Loucy (cell line): ENCODE results near the gene LRRC4.

Experiments
- EZH2phosphoT487 ChIP-seq: fragments of 200-600 bp; IDR thresholded peaks from 2 replicates; pipeline ENCODE4 v1.6.1; 2018; ENCODE audit warnings: antibody characterized with exemption, mild to moderate bottlenecking, moderate library complexity, borderline replicate concordance
- TF ChIP-seq, protein P1 (sequence below): fragments of 200-600 bp; sonication (generic); conservative IDR thresholded peaks from 2 replicates; pipeline ENCODE4 v1.5.1; 2014; ENCODE audit warnings: mild to moderate bottlenecking, antibody characterized with exemption, low read length

DNA sequence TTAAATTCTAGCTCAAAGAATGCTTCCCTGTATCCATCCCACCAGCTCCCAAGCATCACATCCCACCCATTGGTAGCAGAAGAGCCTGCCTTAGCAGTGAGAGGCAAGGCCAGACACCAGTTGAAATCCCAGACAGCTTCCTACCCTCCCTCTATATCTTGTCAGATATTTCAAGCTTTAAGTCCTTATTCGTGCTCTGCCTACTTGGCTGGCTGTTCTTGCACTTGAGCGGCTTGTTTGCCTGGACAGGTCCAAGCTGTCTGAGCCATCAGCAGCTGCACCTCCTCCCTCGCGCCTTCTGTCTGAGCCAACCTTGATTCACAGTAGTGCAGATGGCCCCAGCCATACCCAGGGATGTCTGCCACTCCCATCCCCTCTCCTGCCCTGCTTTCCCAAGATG, 16.4 kb downstream of the LRRC4 start:
- TF ChIP-seq, protein P1, sequence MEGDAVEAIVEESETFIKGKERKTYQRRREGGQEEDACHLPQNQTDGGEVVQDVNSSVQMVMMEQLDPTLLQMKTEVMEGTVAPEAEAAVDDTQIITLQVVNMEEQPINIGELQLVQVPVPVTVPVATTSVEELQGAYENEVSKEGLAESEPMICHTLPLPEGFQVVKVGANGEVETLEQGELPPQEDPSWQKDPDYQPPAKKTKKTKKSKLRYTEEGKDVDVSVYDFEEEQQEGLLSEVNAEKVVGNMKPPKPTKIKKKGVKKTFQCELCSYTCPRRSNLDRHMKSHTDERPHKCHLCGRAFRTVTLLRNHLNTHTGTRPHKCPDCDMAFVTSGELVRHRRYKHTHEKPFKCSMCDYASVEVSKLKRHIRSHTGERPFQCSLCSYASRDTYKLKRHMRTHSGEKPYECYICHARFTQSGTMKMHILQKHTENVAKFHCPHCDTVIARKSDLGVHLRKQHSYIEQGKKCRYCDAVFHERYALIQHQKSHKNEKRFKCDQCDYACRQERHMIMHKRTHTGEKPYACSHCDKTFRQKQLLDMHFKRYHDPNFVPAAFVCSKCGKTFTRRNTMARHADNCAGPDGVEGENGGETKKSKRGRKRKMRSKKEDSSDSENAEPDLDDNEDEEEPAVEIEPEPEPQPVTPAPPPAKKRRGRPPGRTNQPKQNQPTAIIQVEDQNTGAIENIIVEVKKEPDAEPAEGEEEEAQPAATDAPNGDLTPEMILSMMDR: no peak
- no peak for TF ChIP-seq EZH2phosphoT487
